ENCODE data around the gene PPP3CA.

PPP3CA gene

DNA sequence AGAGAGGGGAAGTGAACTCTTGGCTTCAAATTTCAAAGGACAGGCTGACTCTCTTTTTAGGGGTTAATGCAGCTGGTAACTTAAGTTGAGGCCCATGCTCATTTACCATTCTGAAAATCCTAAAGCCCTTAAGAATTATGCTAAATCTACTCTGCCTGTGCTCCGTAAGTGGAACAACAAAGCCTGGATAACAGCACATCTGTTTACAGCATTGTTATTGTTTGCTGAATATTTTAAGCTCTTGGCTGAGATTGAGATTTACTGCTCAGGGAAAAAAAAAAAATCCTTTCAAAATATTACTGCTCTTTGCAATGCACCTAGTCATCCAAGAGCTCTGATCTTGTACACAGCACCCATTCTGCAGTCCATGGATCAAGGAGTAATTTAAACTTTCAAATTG lies 17.7 kb downstream of the PPP3CA start:
- no peak for DNase-seq

DNA sequence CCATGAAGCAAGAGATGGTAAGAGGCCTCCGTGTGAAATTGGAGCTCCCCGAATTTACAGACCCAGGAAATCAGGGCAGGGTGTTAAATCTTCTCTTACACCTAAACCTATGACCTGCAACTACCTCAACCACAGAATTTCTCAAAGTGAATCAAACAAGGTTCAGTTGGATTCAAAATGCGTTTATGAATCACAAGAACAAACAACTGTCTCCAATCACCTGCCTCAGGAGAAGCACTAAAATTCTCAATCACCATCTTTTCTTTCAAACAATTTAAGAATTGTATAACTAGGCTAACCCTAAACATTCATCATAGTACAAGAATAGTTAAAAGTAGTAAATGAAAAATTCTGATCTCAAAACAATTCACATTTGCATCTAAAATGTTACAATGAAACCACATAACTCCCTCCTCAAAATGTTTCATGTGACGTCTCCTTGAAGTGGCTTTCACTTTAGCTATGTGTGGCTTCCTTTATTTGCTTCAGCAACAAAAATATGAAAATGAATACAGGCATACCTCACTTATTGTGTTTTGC lies 19.2 kb downstream of the PPP3CA start:
- no peak for DNase-seq

DNA sequence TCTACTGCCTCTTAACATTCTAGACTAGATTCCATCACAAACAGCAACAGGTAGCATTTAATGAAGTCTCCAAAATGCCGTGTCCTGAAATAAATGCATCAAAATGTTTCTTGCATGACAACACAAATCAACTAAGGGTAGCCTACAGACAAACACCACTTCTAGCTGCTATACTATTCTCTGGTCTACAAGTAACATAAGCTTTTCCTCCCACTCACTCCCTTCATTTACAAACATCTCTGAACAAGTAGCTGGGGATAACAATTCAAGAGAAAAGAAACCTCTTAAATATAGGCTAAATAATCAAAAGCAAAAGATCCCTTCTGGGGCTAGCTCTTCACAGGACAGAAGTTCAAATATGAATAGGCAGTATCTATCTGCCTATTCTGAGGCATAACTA lies 20.8 kb downstream of the PPP3CA start:
- no peak for DNase-seq

DNA sequence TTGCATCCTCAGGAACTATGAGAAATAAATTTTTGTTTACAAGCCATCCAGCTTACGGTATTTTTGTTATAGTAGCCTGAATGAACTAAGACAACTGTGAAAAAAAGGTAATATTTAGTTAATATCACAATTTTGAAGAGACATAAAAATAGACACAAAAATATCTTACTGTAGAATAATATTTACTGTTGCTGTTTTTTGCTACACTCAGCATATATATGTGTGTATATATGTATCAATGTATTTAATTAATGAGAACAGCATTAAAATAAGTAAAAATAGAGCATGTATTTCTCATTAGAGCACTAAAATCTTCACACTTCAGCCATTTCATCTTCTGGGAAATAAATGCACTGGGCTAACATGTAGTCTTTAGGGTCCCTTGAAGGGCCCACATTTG lies 24.6 kb downstream of the PPP3CA start:
- no peak for DNase-seq

DNA sequence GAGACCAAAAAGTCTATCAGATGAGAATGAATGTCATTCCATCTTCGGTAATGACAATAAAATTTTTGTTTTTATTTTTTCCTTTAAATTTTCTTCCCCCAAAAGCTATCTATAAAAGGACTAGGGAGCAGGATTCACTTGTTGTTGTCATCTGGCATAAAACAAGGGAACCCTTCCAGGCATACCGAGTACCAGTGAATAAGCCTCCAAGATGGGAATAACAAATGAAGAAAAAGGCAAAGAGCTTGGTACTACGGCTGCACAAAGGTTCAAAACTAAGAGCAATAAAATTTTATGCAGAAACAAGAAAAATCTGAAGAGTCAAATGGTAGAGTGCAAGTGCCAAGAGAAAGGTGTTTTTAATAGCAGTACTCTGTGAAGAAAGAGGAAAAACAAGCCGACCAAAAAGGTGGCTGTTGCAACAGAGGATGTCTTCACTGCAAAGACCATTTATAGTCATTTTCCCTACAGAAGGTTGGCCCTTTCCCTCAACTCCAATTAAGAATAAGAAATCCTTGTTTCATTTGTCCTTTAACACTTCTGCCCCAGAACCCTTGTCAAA lies 25.8 kb downstream of the PPP3CA start:
- no peak for DNase-seq

DNA sequence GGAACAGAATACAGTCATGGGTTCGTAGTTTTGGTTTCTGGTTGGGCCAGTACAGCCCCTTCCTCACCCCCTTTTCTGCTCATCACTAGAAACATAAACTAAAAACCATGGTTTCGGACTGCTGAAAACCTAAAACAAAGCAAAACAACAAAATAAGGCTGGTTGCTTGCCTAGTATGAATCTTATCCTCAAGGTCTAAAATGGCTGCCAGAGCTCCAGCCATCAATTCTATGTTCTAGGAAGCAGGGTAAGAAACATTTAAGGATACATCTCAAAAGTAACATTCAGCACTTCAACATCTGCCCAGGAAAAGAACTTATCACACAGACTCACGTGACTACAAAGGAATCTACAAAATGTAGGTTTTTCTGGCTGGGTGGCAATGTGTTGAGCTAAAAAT lies 31.5 kb downstream of the PPP3CA start:
- DNase-seq = no peak

DNA sequence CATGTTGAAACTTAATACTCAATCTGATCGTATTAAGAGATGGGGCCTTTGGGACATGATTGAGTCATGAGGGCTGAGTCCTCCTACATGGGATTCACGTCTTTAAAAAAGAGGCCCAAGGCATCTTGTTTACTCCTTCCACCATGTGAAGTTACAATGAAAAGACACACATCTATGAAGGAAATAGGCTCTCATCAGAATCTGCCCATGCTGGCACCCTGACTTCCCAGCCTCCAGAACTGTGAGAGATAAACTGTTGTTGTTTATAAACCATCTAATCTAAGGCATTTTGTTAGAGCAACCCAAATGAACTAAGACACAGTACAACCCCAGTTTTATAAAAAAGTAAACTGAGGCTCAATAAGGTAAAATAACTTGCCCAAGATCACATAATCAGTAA lies 32.3 kb downstream of the PPP3CA start:
- DNase-seq = no peak

DNA sequence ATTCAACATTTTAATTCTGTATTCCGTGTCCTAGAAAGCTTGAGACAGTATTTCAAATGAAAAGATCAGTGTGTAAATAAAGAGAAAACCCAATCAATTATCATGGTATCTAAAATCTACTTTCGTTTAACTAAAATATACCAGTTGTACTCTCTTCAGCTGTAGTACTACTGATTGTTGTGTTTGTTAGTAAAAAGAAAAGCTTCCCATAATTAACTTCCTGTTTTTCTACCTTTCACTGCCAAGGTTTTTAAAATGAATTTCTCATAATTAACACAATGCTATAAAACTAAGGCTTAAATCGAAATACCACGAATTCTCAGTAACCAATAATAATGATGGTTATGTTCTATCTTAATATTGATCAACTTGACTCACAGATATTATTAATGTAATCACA lies 37.4 kb downstream of the PPP3CA start:
- DNase-seq = no peak

DNA sequence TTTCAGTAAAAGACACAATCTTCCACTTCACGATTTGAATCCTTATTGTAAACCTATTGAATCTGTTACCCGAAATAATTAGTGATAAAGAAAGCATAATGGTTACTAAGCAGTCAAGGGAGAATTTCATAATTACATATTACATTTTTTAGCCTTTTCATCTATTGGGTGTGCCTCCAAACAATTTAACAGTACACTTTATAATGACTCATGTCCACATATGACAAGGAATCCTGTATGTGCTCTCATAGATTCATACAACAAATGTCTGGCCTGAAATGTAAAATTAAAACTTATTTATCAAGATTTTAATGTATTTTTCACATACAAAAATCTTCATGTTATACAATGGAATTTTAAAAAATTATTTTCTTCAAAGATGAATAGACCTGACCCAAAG lies 39.4 kb downstream of the PPP3CA start:
- DNase-seq = no peak

DNA sequence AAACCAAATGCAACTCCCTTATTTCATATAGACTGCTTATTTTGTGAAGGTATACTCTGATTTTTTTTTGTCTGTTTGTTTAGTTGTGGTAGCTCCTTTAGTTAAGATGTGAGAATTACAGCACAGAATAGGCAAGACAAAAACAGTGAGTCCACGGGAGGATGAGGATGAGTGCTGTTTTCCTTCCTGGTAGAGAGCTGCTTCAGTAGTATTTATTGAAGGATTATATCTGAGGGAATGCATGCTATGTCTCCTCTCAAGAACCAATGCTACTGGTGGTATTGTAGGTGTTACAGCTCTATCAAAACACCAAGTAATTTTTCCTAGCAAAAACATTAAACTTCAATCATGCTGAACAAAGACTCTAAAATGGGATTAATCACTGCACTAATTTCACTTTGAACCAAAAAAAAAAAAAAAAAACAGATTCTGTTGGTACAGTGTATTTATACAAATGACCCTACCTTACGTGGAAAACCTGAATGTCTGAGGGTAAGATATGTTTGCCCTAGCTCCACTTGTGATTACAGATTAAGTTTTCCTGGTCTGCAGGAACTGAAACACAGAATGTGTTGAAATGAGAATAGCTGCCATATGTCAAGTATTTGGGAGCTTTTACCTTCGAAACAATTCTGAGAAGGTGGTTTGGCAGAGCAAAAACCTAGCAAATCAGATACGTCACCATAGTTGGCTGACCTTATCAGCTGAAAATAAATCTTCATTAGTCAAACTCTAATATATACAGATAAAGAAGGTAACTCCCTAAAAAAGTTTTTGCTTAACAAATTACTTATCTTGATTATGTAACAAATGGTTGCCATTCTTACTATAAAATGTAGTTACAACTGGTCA lies 40.3 kb downstream of the PPP3CA start:
- DNase-seq = no peak

DNA sequence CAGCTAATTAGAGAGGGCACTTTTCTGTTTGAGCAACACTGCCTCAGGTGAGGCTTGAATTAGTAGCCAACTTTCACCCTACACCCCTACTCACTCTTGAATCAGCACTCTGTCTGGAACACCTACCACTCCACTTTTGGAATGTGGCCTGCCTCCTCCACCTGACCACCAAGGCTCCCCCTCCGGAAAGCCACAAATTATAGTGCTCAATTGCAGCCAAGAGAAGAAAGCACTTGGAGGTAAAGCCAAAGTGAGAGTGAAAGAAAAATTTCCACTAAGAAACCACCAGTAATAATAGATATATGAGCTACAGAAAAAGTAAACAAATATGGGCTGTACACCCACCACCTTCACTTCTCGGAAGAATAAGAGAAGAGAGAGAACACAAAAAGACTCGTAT lies 41.1 kb downstream of the PPP3CA start:
- DNase-seq = no peak

DNA sequence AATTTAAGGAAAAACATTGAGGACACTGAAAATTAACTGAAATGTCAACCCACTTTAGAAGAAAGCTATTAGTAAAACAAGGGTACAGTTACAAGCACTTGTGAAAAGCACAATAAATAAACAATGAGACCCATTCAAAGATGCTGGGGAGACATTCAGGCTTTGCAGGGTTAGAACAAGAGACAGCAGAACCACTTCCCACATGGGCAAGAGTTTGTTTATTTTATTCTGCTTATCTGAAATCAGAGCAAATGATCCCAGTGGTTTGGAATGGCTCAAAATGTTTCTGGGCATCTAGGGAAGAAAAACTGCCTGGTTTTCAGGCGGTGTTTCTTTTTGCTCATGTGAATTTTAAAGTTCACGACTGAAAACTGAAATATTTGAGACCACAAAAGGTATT lies 42.4 kb downstream of the PPP3CA start:
- no peak for DNase-seq

DNA sequence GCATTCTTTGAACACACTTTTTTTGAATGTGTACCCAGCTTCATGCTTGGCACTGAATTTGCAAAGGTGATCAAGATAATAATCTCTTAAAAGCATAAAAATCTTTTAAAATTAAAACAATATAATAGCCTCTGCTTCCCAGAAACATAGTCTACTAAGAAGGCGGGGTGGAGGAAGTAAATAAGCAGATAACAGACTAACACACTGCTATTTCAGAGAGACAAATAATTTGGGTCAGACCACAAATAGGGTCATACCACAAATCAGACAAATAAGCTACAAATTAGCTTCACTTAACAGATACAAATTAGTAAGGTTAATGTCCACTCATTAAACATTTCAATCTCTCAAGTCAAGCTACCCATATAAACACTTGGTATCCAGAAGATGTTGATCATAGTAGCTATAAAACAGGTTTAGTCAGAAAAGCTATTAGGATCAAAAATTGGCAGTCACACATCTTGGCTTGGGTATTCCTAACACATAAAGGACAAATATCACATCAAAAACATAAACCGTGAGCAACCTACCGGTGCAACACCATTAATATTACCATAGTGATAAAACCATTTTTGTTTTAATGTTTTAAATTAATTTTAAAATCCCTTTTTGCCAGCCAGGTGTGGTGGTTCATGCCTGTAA lies 47.3 kb downstream of the PPP3CA start:
- DNase-seq = no peak

DNA sequence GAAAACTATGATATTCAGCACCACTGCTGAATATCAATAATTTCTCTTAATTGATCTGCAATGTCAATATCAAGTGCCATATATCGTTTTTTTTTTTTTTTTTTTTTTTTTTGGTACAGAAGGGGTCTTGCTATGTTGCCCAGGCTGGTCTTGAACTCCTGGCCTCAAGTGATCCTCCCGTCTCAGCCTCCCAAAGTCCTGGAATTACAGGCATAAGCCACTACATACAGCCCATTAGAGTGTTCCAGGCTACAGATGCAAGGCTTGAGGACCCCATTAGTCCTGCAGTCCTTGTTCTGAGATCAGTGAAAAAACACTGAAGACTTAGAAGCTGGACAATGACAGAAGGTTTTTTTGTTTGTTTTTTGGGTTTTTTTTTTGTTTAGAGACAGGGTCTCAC lies 48.3 kb downstream of the PPP3CA start:
- DNase-seq = no peak

DNA sequence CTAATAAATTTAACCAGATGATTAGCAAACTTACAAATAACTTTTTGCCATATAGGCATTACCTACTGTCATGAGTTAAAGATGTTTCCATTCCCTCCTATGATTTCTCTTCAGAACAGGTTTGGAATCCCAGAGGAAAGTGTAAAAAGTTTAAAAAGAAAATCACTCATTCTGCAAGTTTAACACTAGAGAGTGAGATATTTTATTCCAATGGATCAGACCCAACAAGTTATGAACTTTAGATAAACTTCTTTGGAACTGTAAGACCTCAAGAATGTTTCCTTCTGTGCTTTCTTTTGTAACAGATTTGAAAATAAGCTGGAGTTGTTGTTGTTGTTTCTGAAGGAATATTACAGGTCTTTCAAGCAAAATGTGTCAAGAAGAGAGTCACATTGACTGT lies 51.6 kb downstream of the PPP3CA start:
- no peak for DNase-seq

DNA sequence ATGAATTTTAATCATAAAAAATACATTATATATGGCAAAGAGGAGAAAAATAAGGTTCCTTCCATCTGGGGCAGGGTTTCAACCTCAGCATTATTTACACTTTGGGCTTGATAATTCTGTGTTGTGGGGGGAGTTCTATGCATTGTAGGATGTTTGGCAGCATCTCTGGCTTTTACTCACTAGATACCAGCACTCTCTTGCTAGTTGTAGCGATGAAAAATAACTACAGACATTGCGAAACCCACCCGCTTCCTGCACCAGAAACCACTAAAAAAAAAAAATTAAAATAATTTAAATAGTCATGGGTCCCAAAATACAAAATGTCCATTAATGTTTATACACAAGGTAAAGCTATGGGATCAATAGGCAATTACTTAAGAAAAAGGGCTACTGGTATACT lies 52.7 kb downstream of the PPP3CA start:
- DNase-seq = no peak

DNA sequence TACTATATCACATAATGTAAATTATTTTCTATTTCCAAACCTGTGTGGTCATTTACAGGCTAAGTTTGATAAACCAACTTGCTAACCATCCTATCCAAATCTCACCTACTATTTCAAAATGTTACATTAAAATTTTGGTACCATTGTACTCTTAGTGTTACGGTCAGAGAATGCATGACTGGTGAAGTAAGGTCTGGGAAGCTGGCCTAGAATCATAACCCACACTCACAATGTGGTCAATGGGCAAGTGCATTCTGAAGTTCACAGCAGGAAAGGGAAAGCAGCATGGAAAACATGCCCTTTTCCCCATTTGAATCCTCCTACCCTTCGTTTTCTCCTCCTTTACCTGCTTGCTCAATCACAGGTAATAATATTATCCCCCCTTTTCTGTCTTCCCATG lies 54.4 kb downstream of the PPP3CA start:
- no peak for DNase-seq

DNA sequence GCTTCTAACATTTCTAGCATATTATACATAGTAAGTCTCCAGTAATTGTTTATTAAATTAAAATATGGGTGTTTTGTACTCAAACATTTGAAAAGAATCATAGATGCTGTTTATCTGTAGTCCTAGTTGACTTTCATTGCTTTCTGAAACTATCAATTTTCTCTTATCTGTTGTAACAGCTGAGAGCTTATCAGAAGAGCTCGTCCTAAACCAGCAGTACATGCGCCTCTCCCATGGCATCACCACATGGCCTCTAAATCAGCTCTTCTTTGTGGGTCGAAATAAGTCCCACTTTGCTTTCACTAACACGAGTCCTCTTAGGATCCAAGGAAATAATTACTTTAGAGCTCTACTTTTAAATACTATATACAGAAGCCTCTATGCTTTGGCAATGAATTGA lies 55.1 kb downstream of the PPP3CA start:
- no peak for DNase-seq

DNA sequence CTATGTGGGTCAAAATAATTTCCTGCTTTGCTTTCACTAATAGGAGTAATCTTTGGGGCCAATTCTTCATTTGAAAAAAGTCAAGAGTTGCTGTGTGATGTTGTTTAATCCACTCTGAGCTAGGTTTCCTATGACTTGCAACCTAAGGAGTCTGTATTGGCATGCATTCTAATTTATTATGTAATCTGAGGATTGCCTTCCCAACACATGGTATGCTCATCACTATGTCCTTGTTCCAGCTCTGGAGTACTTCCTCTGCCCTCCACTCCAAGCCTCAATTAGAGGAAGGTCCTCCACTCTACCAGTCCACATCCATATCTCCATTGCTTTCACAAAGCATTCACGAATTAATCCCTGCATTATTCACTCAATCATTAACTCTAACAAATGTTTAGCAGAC lies 56.1 kb downstream of the PPP3CA start:
- DNase-seq = no peak

DNA sequence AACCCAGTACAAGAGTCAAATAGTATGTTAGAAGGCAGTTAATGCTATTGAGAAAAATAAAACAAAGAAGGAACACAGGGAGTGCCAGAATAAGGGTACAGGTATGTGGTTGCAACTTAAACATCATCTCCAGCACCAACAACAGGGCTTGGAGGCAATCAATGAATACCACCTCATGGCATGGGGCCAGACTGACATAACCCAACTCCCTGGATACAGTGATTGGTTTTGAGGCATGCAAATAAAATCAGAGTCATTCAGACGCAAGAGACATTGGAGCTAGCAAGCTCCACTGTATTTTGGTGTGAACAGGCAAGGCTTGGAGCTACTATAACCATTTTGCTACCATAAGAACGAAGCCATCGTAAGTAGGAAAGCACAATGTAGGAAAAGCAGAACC lies 56.7 kb downstream of the PPP3CA start:
- no peak for DNase-seq

DNA sequence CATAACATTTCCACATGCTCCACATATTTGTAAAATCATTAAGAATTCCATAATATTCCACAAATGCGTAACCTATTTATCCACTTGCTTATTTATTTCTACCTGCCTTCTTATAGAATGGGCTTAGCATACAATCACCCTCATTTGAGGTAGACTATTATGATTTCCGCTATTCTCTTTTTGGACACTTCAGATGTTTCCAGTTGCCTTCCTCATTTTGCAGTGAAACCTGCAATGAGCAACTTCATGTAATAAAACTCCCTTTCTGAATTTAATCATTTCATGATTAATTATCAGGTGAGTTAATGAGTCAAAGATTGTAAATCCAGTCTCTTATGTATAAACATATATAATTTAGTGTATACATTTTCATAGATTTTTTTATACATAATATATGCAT lies 58.0 kb downstream of the PPP3CA start:
- DNase-seq = no peak

DNA sequence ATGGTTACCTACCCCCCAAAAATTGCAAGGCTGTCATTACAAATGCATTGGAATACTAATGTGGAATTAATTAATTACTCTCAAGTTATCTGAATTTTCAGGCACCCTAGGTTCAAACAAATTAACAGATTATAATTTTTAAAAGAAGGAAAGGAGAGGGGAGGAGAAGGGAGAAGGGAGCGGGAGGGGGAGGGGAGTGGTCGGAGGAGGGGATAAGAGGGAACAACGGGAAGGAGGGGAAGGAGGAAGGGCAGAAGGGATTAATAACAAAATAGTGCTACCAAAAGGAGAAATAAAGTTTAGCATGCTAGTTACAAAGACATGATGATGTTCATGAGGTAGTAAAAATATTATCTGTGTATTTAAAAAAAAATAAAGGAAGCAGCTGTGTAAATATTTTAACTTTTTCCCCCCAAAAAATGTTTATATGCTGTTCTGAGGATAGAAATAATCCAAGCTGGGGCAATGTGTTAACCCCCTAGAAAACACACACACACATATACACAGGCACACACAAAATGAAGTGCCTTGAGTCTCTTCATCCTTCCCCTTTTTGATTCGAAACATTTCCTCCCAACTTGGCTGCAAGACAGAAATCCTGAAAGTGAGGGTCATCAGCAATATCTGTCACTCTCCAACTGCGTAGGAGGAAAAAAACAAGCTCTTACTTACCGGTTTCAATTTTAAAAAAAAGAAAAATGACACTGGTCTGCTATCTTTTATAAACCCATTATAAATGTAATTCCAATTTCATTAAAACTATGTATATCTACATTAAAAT lies 58.8 kb downstream of the PPP3CA start:
- no peak for DNase-seq

DNA sequence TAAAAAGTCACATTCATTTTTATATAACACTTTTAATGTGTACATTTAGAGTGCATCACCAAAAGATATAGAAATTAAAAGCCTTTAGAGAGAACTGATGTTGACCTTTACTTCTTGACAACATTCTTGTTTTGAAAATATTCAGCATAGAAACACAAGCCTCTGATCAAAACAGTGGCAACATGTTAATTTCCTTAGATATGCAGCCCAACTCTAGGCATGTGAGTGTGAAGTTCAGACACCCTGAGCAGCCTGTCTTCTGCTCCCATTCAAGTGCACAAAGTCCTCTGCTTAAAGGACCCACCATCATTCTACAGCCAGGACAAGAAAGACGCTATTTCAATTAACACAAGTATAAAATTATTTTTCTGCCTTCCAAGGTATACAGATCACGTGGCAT lies 60.0 kb downstream of the PPP3CA start:
- DNase-seq = no peak
